Neuron (in vitro differentiated cells): Measurements from ENCODE around the gene FOXP2.
"Not testable (repeated sequence)": the region's sequence is repeated elsewhere in the genome, so short reads cannot be mapped to it uniquely, and the experiment has no call there.

Experiments used
- H2AFZ ChIP-seq: one replicate; pipeline ENCODE4 v1.6.1; 2013; ENCODE audit warnings: low read depth, mild to moderate bottlenecking, inconsistent platforms, low read length, moderate library complexity
- H3K27me3 ChIP-seq: one replicate; pipeline ENCODE4 v1.6.1; 2013; ENCODE audit warnings: low read length; ENCODE audit not compliant: insufficient read depth
- H3K36me3 ChIP-seq: one replicate; pipeline ENCODE4 v1.6.1; 2013; ENCODE audit warnings: low read length; ENCODE audit not compliant: insufficient read depth
- H3K4me1 ChIP-seq: one replicate; pipeline ENCODE4 v1.6.1; 2013; ENCODE audit warnings: low read length; ENCODE audit not compliant: insufficient read depth
- H3K4me3 ChIP-seq: 2 replicates; pipeline ENCODE4 v1.5.1; 2013; ENCODE audit warnings: mild to moderate bottlenecking, low read length, moderate library complexity
- H3K9me3 ChIP-seq: one replicate; pipeline ENCODE4 v1.6.1; 2013; ENCODE audit warnings: low read length

FOXP2 gene

DNA sequence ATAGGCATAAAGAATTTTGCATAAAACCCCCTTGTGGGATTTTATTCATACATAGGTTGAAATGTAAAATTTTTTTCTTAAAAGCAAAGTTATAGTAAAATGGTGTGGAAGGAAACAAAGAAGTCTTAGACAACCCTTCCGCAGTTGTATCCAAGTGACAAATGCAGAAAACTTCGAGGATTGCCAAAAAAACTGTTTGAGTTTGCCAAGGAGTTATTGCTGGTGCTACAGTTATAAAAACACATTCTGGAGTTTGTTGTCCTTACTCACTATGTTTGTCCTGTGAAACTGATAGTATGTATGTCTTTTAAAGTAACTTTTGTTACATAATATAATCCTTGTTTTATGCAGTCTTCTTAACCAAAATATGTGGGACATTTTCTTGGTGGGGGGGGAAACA, 120.3 kb downstream of the FOXP2 start:
- no peak overlapping the region for H3K4me3 ChIP-seq
- H3K27me3 ChIP-seq: no peaks in the 10 kb centered on the region
- no peaks in the 10 kb centered on the region for H3K9me3 ChIP-seq
- no peak overlapping the region for H2AFZ ChIP-seq
- H3K36me3 ChIP-seq: peaks cover 2% of the 10 kb centered on the region
- H3K4me1 ChIP-seq: peaks cover 52% of the 10 kb centered on the region

DNA sequence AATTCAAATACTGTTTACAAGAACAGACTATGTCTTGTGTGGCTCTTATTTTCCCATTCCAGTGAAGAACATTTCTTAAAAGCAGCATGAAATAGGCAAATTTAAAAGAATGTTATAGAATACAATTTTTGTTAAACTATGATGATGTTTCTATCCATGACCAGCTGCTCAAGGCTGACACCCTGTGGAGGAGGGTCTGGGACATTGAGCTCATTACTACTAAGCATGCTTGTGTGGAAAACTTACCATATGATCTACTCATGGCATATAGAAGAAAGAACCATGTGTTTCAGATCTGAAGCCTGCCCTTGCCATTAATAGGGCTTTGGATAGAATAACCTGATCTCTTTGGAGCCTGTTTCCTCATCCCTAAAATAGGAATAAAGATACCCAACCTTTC, 125.0 kb downstream of the FOXP2 start:
- H3K27me3 ChIP-seq: no peaks in the 10 kb centered on the region
- H3K4me1 ChIP-seq: peaks cover 22% of the 10 kb centered on the region
- peaks cover 2% of the 10 kb centered on the region for H3K36me3 ChIP-seq
- H3K9me3 ChIP-seq: no peaks in the 10 kb centered on the region
- H3K4me3 ChIP-seq: no peak overlapping the region
- no peak overlapping the region for H2AFZ ChIP-seq

DNA sequence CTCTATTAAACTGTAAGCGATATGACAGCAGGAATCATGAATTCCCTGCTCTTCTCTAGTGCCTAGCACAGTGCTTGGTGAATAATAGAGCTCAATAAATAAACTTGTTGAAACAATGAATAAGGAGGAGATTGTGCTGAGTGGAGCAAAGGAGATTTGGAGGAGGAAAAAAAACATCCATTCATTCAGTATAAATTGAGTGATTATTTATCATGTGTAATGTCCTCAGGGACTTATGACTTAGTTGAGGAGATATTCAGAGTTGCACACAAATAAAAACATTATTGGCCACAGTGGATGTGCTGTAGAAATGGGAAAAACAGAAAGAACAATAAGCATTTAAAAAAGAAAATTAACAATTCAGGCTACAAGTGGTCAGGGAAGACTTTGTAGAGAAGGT, 125.7 kb downstream of the FOXP2 start:
- Histone ChIP-seq H2AFZ (no peak overlapping the region), H3K4me3 (no peak overlapping the region), H3K36me3 (peaks cover 2% of the 10 kb centered on the region), H3K4me1 (peaks cover 15% of the 10 kb centered on the region), H3K9me3 (no peaks in the 10 kb centered on the region), H3K27me3 (no peaks in the 10 kb centered on the region)

DNA sequence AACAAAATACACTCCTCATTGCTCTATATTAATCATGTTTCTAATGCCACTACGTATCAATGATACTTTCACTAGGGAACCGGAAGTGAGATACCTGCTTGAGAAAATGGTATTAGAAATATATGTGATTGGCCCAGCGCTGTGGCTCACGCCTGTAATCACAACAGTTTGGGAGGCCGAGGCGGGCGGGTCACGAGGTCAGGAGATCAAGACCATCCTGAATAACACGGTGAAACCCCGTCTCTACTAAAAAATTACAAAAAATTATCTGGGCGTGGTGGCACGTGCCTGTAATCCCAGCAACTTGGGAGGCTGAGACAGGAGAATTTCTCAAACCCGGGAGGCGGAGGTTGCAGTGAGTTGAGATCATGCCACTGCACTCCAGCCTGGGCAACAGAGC, 132.7 kb downstream of the FOXP2 start:
- not testable (repeated sequence) for H3K4me1 ChIP-seq, H3K36me3 ChIP-seq, H3K9me3 ChIP-seq, H3K4me3 ChIP-seq, H3K27me3 ChIP-seq, H2AFZ ChIP-seq

DNA sequence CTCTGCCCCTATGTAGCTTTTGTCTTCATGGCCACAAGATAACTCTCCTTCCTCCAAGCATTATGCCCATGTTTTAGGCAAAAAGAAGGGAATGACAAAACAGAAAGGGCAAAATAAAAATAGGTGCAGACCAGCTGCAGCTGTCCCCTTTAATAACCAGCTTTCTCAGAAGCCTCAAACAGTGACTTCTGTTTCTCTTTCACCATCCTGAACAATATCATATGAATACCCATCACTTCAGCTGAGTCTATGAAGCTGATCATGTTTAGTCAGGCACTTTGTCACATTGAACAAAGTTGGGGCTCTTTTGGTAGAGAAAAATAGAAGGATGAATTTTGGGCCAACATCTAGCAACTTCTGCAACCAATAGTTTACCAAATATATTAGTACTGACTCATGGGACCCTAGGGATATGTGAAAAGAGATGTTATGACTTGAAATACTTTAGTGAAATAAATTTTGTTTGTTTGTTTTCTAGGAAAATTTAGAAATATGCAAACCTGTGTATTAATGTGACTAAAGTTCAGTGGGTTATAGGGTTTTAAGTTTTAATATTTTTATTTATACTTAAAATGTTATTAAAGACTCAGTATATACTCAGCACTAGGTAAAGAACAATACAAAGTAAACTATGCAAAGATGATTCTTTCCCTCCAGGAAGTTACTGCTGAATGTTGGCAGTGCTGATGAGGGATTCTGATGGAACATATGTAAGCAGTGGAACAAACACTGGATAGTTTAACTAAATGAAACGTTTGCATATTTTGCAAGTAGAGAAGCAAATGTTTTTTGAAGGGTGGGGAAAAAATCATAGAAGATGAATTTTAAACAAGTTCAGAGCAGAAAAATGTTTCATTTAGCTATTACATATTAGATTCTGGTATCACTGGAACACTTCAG, 133.7 kb downstream of the FOXP2 start:
- Histone ChIP-seq H2AFZ (no peak overlapping the region), H3K36me3 (no peaks in the 10 kb centered on the region), H3K4me3 (no peak overlapping the region), H3K9me3 (no peaks in the 10 kb centered on the region), H3K27me3 (no peaks in the 10 kb centered on the region), H3K4me1 (no peaks in the 10 kb centered on the region)

DNA sequence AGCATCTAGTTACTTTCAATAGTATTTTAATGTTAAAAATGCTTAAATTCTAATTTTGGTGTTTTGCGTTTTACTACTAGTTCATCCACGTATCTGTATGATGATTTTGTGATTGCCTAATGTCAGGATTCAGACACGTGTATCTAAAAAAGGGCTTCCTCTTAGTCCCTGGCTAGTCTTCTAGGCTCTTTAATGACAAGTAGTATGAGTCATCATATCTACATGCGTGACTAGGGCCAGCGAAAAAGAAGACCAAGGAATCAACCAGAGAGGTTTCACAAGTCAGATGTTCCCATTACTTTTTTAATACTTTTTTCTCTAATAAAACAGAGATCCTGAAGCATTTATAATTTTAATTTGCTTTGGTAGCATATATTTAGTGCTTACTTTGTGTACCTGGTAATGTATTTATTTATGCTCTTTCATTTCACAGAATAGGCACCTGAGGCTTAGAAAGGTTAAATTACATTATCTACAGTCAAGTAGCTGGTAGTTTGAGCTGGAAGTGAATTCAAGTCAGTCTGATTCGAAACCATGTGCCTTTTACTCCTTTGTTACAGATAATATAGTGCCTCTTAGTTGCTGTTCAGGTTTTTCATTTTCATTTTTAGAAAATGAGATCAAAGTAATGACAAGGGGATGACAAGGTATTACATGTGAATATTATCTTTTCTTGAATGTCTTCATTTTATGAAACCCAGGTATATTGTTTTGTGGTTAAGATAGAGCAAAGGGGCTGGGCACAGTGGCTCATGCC, 140.3 kb downstream of the FOXP2 start:
- Histone ChIP-seq H3K27me3 (no peaks in the 10 kb centered on the region), H3K4me1 (no peaks in the 10 kb centered on the region), H2AFZ (no peak overlapping the region), H3K4me3 (no peak overlapping the region), H3K9me3 (no peaks in the 10 kb centered on the region), H3K36me3 (no peaks in the 10 kb centered on the region)

DNA sequence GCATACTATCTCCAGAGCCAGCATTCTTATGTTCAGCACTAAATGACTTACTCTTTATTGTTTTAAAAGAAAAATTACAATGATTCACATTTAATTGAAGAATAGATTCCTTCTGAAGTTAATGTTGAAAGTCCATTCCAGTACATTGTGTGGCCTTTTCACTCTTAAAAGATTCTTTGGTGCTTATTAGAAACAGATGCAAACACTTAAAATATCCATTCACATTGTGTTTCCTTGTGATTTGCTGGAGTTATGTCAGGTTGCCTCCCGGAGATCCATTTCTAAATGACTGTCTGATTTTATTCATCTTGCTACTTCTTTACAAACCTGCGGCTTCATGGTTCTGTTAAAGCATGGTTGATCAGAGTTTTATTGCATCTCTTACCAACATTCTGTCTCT, 152.8 kb downstream of the FOXP2 start:
- no peaks in the 10 kb centered on the region for H3K36me3 ChIP-seq
- H3K4me1 ChIP-seq: no peaks in the 10 kb centered on the region
- no peaks in the 10 kb centered on the region for H3K27me3 ChIP-seq
- no peak overlapping the region for H2AFZ ChIP-seq
- H3K9me3 ChIP-seq: peaks cover 2% of the 10 kb centered on the region
- no peak overlapping the region for H3K4me3 ChIP-seq

DNA sequence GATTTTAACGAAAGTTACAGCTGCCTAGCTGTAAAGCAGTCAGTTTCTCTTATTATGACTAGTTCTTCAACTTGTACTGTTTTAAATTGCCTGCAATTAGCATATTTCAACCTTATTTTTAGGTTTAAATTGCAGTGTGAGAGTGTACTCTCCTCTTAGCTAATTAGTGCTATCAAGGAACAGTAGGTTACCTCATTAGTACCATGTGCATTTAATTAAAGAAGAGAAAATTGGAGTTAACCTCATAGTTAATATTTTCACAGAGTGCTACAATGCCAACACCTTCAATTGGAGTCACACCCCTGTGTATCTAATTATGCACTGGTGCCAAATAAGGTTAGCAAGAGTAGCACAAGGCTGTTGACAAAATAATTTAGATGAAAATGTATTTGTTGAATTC, 154.6 kb downstream of the FOXP2 start:
- no peaks in the 10 kb centered on the region for H3K4me1 ChIP-seq
- H3K9me3 ChIP-seq: no peaks in the 10 kb centered on the region
- H3K36me3 ChIP-seq: no peaks in the 10 kb centered on the region
- H2AFZ ChIP-seq: no peak overlapping the region
- no peaks in the 10 kb centered on the region for H3K27me3 ChIP-seq
- H3K4me3 ChIP-seq: no peak overlapping the region

DNA sequence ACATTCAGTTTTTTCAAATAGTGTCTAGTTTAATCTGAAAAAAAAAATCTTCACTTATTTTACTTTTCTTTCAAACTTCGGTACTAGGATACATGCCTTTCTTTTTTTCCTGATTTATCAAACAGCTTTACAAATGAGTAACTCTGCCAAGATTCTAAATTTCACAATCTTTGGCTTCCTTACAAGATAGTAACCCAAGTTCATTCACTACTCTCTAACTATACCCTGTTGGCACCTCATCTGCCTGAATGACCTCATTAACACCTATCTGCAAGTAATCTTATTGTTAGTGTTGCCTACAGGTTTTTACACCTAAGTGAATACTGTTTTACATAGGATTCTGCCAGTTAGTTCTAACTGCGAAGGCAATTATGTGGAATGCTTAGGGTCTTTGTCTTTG, 159.8 kb downstream of the FOXP2 start:
- H3K27me3 ChIP-seq: no peaks in the 10 kb centered on the region
- H3K9me3 ChIP-seq: no peaks in the 10 kb centered on the region
- no peak overlapping the region for H3K4me3 ChIP-seq
- no peak overlapping the region for H2AFZ ChIP-seq
- H3K4me1 ChIP-seq: no peaks in the 10 kb centered on the region
- no peaks in the 10 kb centered on the region for H3K36me3 ChIP-seq

DNA sequence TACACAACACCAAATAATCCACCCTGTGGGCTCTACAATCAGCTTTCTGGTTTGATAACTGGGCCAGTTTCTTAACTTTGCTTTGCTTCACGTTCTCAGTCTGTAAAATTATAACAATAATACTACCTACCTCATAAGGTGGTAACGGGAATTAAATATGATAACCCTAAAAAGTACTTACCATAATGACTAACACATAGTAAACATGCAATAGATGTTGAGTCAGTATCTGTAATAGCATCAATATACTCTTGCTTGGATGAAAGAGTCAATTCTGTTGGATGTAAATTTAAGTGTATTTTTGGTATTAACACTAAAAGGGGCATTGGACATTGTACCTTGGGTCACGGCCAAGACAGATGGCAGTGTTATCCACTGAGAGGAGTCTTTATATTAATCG, 160.5 kb downstream of the FOXP2 start:
- H3K4me3 ChIP-seq: no peak overlapping the region
- no peaks in the 10 kb centered on the region for H3K27me3 ChIP-seq
- no peaks in the 10 kb centered on the region for H3K9me3 ChIP-seq
- H3K36me3 ChIP-seq: no peaks in the 10 kb centered on the region
- no peak overlapping the region for H2AFZ ChIP-seq
- H3K4me1 ChIP-seq: no peaks in the 10 kb centered on the region

DNA sequence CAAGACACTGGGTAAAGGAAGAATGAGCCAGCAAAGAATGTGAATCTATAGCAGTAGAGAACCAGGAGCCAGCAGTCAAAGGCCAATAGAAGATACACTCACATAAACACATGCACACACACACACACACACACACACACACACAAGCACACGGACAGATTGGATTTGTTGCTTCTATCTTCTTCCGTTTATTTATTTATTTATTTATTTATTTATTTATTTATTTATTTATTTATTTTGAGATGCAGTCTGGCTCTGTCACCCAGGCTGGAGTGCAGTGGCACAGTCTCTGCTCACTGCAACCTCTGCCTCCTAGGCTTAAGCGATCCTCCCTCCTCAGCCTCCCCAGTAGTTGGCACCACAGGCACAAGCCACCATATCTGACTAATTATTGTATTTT, 166.3 kb downstream of the FOXP2 start:
- H3K4me1 ChIP-seq, H3K9me3 ChIP-seq, H3K36me3 ChIP-seq, H2AFZ ChIP-seq, H3K4me3 ChIP-seq, H3K27me3 ChIP-seq: not testable (repeated sequence)

DNA sequence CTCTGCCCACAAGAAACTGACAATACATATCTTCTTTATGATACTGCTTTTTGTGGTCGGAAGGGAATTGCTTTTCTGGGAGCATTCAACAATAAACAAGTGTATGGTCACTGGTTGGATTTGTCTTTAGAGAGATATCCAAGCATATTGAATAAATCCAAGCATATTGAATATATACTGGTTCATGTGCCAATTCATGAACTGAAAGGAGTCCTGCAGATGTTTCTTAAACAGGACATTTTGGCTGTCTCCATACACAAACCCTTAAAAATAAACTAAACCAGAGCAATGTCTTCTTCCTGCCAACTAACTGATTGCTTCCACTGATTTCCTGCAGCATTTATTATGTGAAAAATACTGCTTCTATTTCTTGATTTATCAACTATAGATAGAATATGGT, 173.9 kb downstream of the FOXP2 start:
- H3K4me3 ChIP-seq: no peak overlapping the region
- no peaks in the 10 kb centered on the region for H3K4me1 ChIP-seq
- H3K36me3 ChIP-seq: no peaks in the 10 kb centered on the region
- no peak overlapping the region for H2AFZ ChIP-seq
- no peaks in the 10 kb centered on the region for H3K27me3 ChIP-seq
- H3K9me3 ChIP-seq: no peaks in the 10 kb centered on the region

DNA sequence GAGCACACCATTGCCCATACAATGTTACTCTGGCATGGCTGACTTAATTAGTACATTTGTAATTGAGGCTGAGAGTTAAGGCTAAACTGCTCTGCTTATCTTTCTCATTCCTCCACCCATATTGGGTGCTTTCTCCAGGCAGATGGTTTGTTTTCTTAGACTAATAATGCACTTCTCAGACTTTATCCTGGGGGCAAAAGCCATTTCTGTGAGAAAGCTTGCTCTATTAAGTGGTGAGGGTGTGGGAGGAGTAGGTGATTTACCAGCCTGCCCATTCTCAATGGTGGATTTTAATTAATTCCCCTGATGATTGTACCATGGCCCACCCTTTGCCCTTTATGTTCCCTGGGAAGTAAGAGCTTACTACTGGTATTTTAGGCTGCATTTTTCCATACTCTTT, 174.8 kb downstream of the FOXP2 start:
- Histone ChIP-seq H3K4me3 (no peak overlapping the region), H3K36me3 (no peaks in the 10 kb centered on the region), H3K4me1 (no peaks in the 10 kb centered on the region), H3K9me3 (no peaks in the 10 kb centered on the region), H2AFZ (no peak overlapping the region), H3K27me3 (no peaks in the 10 kb centered on the region)
